Fibroblast of lung (primary cell): Measurements from ENCODE around the gene UFSP1.

Source experiments
- EZH2 ChIP-seq: IDR thresholded peaks from 2 replicates; pipeline ENCODE4 v1.5.1; 2012; ENCODE audit warnings: low read length, control low read depth, mild to moderate bottlenecking; ENCODE audit errors: missing control alignments
- TF ChIP-seq, protein P1 (sequence below), 2 donors: IDR thresholded peaks in 1 of 2; conservative IDR thresholded peaks in 1 of 2; 1 replicate in 1 of 2; 2 replicates in 1 of 2; pipeline ENCODE4 v1.5.1; 2011 to 2012; ENCODE audit warnings: low read length in 2 of 2, control low read depth in 1 of 2, inconsistent platforms in 1 of 2, low read depth in 1 of 2, mild to moderate bottlenecking in 1 of 2

DNA sequence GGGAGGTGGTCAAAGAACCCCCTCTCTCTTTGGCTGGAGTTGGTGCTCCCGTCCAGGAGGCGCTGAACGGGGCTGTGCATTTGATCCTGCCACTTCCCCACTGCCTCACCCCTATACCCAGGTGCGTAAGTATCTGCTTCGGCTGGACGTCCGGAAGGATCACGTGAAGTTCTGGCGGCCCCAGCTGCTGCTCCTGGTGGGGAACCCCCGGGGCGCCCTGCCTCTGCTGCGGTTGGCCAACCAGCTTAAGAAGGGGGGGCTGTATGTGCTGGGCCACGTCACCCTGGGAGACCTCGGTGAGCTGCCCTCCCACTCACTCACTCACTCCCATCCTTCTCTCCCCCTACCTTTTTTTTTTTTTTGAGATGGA is 27.9 kb downstream of the UFSP1 start:
- TF ChIP-seq, protein P1, sequence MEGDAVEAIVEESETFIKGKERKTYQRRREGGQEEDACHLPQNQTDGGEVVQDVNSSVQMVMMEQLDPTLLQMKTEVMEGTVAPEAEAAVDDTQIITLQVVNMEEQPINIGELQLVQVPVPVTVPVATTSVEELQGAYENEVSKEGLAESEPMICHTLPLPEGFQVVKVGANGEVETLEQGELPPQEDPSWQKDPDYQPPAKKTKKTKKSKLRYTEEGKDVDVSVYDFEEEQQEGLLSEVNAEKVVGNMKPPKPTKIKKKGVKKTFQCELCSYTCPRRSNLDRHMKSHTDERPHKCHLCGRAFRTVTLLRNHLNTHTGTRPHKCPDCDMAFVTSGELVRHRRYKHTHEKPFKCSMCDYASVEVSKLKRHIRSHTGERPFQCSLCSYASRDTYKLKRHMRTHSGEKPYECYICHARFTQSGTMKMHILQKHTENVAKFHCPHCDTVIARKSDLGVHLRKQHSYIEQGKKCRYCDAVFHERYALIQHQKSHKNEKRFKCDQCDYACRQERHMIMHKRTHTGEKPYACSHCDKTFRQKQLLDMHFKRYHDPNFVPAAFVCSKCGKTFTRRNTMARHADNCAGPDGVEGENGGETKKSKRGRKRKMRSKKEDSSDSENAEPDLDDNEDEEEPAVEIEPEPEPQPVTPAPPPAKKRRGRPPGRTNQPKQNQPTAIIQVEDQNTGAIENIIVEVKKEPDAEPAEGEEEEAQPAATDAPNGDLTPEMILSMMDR (conservative IDR thresholded peaks at IDR 0.05 in 1 of 2, IDR thresholded peaks at IDR 0.05 in 1 of 2; ENCODE audit: low read depth in 1 of 2, low read length in 2 of 2): no peak
- no peak for TF ChIP-seq EZH2
